K562 (cell line): Measurements from ENCODE around the gene FTH1. TPM values are rescaled to one million over a fixed set of nuclear protein-coding genes. Genes with fewer than 3 reads are reported as not detected.

Source experiments
- HCFC1 ChIP-seq: IDR thresholded peaks from 2 replicates; pipeline ENCODE4 v1.6.1; 2012; ENCODE audit warnings: low read depth, low read length, improper control_type of control experiment
- KLF6 ChIP-seq: fragments of 250-450 bp; sonication (Bioruptor Pico); IDR thresholded peaks from 2 replicates; pipeline ENCODE4 v1.4.0; 2020; ENCODE audit warnings: mild to moderate bottlenecking, moderate library complexity, borderline replicate concordance
- MAZ ChIP-seq, 2 experiments: fragments of 450-650 bp in 1 of 2; sonication (generic) in 1 of 2; formaldehyde crosslinking; IDR thresholded peaks in 1 of 2; conservative IDR thresholded peaks in 1 of 2; 2 replicates each; pipeline versions ENCODE4 v1.4.0 to v1.5.0; 2020; ENCODE audit warnings: mild to moderate bottlenecking in 1 of 2, missing genetic modification reagents in 1 of 2
- MTA1 ChIP-seq: fragments of 450-650 bp; IDR thresholded peaks from 2 replicates; pipeline ENCODE4 v1.6.1; 2017; ENCODE audit warnings: borderline replicate concordance
- XRCC4 ChIP-seq: IDR thresholded peaks from one replicate; pipeline ENCODE4 v1.6.1; 2011; ENCODE audit not compliant: insufficient read depth, insufficient read length; ENCODE audit errors: extremely low read depth
- ZNF175 ChIP-seq: fragments of 200-800 bp; sonication (Bioruptor generic); IDR thresholded peaks from 2 replicates; pipeline ENCODE4 v1.6.1; 2016; ENCODE audit warnings: low read depth, mild to moderate bottlenecking, missing genetic modification characterization, missing compliant biosample characterization
- polyA plus RNA-seq, 8 experiments: library from polyadenylated mRNA; depleted of rRNA in 4 of 8; stranded (reverse) in 5 of 8; unstranded in 3 of 8; fragments of >200 nt; fragmentation: Nextera tagmentation in 2 of 8; fragmentation: Illumina TruSeq in 1 of 8; extraction: Ambion mirVana in 2 of 8; extraction: Trizol in 1 of 8; gene quantifications; 2 replicates each; pipeline versions ENCODE4 v1.2.1 to v1.2.3, GENCODE V29; 2011 to 2014; ENCODE audit warnings: inconsistent platforms in 1 of 8, missing spikeins in 1 of 8
- total RNA-seq, 7 experiments: library from RNA; depleted of rRNA in 6 of 7; stranded (reverse); fragments of >200 nt in 6 of 7; fragmentation: Illumina TruSeq in 2 of 7; extraction: Trizol in 2 of 7; gene quantifications; 2 replicates each; pipeline versions ENCODE4 v1.2.1 to v1.2.3, GENCODE V29; 2011 to 2021; ENCODE audit warnings: low replicate concordance in 1 of 7
- TF ChIP-seq, protein P1 (sequence below): fragments of 200-600 bp; sonication (generic); IDR thresholded peaks from one replicate; pipeline ENCODE4 v1.6.1; 2012; ENCODE audit warnings: mild to moderate bottlenecking, low read depth, low read length, inconsistent platforms
- TF ChIP-seq, protein P2 (sequence below): sonication (generic); formaldehyde crosslinking; IDR thresholded peaks from 2 replicates; pipeline ENCODE4 v1.8.1; 2023; ENCODE audit warnings: mild to moderate bottlenecking, missing genetic modification reagents
- TF ChIP-seq, protein P3 (sequence below): sonication (generic); formaldehyde crosslinking; IDR thresholded peaks from 2 replicates; pipeline ENCODE4 v1.8.1; 2023; ENCODE audit warnings: mild to moderate bottlenecking, missing genetic modification reagents

The FTH1 gene
- total and polyA plus RNA-seq, 9 of the 15 experiments (the other 6 are each of a cell fraction or from before 2014, with no cell fraction given): 370 to 3,146 (median 802) TPM

DNA sequence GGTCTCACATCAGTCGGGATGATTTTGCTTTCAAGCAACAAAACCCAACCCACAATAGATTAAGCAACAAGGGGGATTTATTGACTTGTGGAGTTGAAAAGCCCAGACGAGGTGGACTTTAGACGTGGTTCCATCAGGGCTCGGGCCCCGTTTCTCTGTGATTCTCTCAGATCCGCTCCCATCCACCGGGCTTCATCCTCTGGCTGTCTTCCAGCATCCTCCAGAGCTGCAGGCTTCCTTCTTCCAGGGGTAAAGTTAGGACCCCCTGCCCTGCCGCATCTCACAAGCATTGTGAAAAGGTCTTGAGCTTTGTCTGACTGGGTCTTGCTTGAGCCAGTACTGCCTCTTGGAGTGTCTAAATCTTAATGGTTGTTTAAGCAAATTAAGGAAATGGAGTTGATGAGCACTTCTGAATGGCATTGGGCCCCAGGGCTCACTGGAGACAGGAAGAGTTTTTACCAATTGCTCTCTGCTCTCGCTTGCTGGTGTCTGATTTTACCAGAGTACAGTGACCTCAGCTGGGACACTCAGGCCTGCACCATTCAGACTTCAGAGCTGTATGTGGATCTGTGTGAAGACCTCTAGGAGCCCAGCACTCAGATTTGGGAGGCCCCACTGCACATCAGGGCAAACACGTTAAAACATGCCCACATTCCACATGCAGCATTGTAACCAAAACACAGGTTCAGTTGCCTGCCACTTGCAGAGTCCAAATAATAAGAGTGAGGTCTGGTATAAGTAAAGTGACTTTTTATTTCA is 13.5 kb upstream of the FTH1 start (continued):
- TF ChIP-seq, protein P1, sequence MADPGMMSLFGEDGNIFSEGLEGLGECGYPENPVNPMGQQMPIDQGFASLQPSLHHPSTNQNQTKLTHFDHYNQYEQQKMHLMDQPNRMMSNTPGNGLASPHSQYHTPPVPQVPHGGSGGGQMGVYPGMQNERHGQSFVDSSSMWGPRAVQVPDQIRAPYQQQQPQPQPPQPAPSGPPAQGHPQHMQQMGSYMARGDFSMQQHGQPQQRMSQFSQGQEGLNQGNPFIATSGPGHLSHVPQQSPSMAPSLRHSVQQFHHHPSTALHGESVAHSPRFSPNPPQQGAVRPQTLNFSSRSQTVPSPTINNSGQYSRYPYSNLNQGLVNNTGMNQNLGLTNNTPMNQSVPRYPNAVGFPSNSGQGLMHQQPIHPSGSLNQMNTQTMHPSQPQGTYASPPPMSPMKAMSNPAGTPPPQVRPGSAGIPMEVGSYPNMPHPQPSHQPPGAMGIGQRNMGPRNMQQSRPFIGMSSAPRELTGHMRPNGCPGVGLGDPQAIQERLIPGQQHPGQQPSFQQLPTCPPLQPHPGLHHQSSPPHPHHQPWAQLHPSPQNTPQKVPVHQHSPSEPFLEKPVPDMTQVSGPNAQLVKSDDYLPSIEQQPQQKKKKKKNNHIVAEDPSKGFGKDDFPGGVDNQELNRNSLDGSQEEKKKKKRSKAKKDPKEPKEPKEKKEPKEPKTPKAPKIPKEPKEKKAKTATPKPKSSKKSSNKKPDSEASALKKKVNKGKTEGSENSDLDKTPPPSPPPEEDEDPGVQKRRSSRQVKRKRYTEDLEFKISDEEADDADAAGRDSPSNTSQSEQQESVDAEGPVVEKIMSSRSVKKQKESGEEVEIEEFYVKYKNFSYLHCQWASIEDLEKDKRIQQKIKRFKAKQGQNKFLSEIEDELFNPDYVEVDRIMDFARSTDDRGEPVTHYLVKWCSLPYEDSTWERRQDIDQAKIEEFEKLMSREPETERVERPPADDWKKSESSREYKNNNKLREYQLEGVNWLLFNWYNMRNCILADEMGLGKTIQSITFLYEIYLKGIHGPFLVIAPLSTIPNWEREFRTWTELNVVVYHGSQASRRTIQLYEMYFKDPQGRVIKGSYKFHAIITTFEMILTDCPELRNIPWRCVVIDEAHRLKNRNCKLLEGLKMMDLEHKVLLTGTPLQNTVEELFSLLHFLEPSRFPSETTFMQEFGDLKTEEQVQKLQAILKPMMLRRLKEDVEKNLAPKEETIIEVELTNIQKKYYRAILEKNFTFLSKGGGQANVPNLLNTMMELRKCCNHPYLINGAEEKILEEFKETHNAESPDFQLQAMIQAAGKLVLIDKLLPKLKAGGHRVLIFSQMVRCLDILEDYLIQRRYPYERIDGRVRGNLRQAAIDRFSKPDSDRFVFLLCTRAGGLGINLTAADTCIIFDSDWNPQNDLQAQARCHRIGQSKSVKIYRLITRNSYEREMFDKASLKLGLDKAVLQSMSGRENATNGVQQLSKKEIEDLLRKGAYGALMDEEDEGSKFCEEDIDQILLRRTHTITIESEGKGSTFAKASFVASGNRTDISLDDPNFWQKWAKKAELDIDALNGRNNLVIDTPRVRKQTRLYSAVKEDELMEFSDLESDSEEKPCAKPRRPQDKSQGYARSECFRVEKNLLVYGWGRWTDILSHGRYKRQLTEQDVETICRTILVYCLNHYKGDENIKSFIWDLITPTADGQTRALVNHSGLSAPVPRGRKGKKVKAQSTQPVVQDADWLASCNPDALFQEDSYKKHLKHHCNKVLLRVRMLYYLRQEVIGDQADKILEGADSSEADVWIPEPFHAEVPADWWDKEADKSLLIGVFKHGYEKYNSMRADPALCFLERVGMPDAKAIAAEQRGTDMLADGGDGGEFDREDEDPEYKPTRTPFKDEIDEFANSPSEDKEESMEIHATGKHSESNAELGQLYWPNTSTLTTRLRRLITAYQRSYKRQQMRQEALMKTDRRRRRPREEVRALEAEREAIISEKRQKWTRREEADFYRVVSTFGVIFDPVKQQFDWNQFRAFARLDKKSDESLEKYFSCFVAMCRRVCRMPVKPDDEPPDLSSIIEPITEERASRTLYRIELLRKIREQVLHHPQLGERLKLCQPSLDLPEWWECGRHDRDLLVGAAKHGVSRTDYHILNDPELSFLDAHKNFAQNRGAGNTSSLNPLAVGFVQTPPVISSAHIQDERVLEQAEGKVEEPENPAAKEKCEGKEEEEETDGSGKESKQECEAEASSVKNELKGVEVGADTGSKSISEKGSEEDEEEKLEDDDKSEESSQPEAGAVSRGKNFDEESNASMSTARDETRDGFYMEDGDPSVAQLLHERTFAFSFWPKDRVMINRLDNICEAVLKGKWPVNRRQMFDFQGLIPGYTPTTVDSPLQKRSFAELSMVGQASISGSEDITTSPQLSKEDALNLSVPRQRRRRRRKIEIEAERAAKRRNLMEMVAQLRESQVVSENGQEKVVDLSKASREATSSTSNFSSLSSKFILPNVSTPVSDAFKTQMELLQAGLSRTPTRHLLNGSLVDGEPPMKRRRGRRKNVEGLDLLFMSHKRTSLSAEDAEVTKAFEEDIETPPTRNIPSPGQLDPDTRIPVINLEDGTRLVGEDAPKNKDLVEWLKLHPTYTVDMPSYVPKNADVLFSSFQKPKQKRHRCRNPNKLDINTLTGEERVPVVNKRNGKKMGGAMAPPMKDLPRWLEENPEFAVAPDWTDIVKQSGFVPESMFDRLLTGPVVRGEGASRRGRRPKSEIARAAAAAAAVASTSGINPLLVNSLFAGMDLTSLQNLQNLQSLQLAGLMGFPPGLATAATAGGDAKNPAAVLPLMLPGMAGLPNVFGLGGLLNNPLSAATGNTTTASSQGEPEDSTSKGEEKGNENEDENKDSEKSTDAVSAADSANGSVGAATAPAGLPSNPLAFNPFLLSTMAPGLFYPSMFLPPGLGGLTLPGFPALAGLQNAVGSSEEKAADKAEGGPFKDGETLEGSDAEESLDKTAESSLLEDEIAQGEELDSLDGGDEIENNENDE: no peak
- no peak for TF ChIP-seq HCFC1
- TF ChIP-seq, protein P2, sequence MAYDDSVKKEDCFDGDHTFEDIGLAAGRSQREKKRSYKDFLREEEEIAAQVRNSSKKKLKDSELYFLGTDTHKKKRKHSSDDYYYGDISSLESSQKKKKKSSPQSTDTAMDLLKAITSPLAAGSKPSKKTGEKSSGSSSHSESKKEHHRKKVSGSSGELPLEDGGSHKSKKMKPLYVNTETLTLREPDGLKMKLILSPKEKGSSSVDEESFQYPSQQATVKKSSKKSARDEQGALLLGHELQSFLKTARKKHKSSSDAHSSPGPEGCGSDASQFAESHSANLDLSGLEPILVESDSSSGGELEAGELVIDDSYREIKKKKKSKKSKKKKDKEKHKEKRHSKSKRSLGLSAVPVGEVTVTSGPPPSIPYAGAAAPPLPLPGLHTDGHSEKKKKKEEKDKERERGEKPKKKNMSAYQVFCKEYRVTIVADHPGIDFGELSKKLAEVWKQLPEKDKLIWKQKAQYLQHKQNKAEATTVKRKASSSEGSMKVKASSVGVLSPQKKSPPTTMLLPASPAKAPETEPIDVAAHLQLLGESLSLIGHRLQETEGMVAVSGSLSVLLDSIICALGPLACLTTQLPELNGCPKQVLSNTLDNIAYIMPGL: no peak
- no peak for TF ChIP-seq MAZ (CRISPR knock-in tag; conservative IDR thresholded peaks at IDR 0.05 in 1 of 2, IDR thresholded peaks at IDR 0.05 in 1 of 2)
- no peak for TF ChIP-seq XRCC4
- TF ChIP-seq ZNF175 (CRISPR knock-in tag): no peak
- no peak for TF ChIP-seq MTA1
- TF ChIP-seq, protein P3, sequence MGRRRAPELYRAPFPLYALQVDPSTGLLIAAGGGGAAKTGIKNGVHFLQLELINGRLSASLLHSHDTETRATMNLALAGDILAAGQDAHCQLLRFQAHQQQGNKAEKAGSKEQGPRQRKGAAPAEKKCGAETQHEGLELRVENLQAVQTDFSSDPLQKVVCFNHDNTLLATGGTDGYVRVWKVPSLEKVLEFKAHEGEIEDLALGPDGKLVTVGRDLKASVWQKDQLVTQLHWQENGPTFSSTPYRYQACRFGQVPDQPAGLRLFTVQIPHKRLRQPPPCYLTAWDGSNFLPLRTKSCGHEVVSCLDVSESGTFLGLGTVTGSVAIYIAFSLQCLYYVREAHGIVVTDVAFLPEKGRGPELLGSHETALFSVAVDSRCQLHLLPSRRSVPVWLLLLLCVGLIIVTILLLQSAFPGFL (CRISPR knock-in tag): no peak
- no peak for TF ChIP-seq KLF6 (CRISPR knock-in tag)
